Superior temporal gyrus (tissue), 1 donor: Measurements from ENCODE around the gene BEND2.

Source experiments
- DNase-seq: peaks from one replicate; pipeline ENCODE4 v3.0.0-alpha.2; 2016; ENCODE audit errors: extremely low spot score

Gene BEND2

GRCh38 chrX:18136816-18137215 is 83.9 kb downstream of the BEND2 start:
- no peak for DNase-seq

GRCh38 chrX:18133605-18134004 is 87.1 kb downstream of the BEND2 start:
- no peak for DNase-seq

GRCh38 chrX:18129690-18130089 is 91.0 kb downstream of the BEND2 start:
- DNase-seq, result no peak

- DNase-seq, result no peak
Measured at GRCh38 chrX:18126971-18127370, 93.7 kb downstream of the BEND2 start.

GRCh38 chrX:18119856-18120255 is 100.8 kb downstream of the BEND2 start:
- DNase-seq, result no peak
